SU-DHL-6 (cell line): ENCODE data around the gene IARS2.

Experiments
- H2AFZ ChIP-seq: fragments of 200-600 bp; sonication (generic); 2 replicates; pipeline ENCODE4 v1.6.1; 2014; ENCODE audit warnings: low read depth, mild to moderate bottlenecking, moderate library complexity, mixed read lengths, antibody characterized with exemption, low read length; ENCODE audit not compliant: severe bottlenecking
- H3F3A ChIP-seq: fragments of 200-600 bp; shearing (Covaris generic); 2 replicates; pipeline ENCODE4 v1.6.0; 2016; ENCODE audit warnings: antibody characterized with exemption, mild to moderate bottlenecking; ENCODE audit not compliant: insufficient read depth
- H3K27ac ChIP-seq: fragments of 200-600 bp; sonication (generic); 2 replicates; pipeline ENCODE4 v1.5.1; 2016; ENCODE audit warnings: low read depth, mild to moderate bottlenecking, low read length, moderate library complexity, mixed read lengths
- H3K27me3 ChIP-seq: fragments of 200-600 bp; sonication (generic), shearing (Covaris generic); 2 replicates; pipeline ENCODE4 v1.6.0; 2014; ENCODE audit warnings: mild to moderate bottlenecking, low read length
- H3K36me3 ChIP-seq: fragments of 200-600 bp; sonication (generic); 2 replicates; pipeline ENCODE4 v1.6.1; 2014; ENCODE audit warnings: mild to moderate bottlenecking, low read length, mixed read lengths
- H3K4me2 ChIP-seq: fragments of 300-600, 200-600 bp; shearing (Covaris generic), sonication (generic); 2 replicates; pipeline ENCODE4 v1.6.0; 2014; ENCODE audit warnings: low read length, low read depth, mild to moderate bottlenecking; ENCODE audit not compliant: poor library complexity, severe bottlenecking
- H3K4me3 ChIP-seq: fragments of 200-600 bp; sonication (generic); 2 replicates; pipeline ENCODE4 v1.5.1; 2014; ENCODE audit warnings: antibody characterized with exemption, low read length, mild to moderate bottlenecking, mixed read lengths; ENCODE audit not compliant: insufficient read depth, poor library complexity, severe bottlenecking
- H3K79me2 ChIP-seq: fragments of 200-600 bp; sonication (generic); 2 replicates; pipeline ENCODE4 v1.6.1; 2014; ENCODE audit warnings: mild to moderate bottlenecking, low read length, moderate library complexity; ENCODE audit not compliant: insufficient read depth
- H3K9ac ChIP-seq: fragments of 200-600 bp; sonication (generic); 2 replicates; pipeline ENCODE4 v1.7.0; 2014; ENCODE audit warnings: mild to moderate bottlenecking, low read length
- H3K9me2 ChIP-seq: fragments of 200-600 bp; sonication (generic); replicated peaks from 2 replicates; pipeline ENCODE4 v1.6.1; 2014; ENCODE audit warnings: low read length; ENCODE audit not compliant: insufficient read depth
- H3K9me3 ChIP-seq: fragments of 200-600 bp; sonication (generic); 2 replicates; pipeline ENCODE4 v1.6.1; 2014; ENCODE audit warnings: low read length, mixed read lengths; ENCODE audit not compliant: insufficient read depth
- H4K20me1 ChIP-seq: fragments of 200-600 bp; sonication (generic); 2 replicates; pipeline ENCODE4 v1.6.1; 2014; ENCODE audit warnings: low read depth, mild to moderate bottlenecking, antibody characterized with exemption, low read length, moderate library complexity, mixed read lengths
- CTCF ChIP-seq: fragments of 200-600 bp; sonication (generic); IDR thresholded peaks from one replicate; pipeline ENCODE4 v1.5.1; 2017; ENCODE audit warnings: antibody characterized with exemption, mild to moderate bottlenecking, low read length, moderate library complexity; ENCODE audit not compliant: insufficient read depth, poor library complexity, severe bottlenecking
- EZH2phosphoT487 ChIP-seq: fragments of 200-600 bp; sonication (generic), shearing (Covaris generic); conservative IDR thresholded peaks from 2 replicates; pipeline ENCODE4 v1.6.1; 2018; ENCODE audit warnings: mild to moderate bottlenecking, antibody characterized with exemption, low read length, moderate library complexity, mixed read lengths

The IARS2 gene

GRCh38 chr1:220046052-220046930, 47.6 kb upstream of the IARS2 start, which contains the start of gene EPRS1:
Gene EPRS1 (minus strand): TSS chr1:220046505. CDS start chr1:220046388, 117 bp downstream.
- H4K20me1 ChIP-seq, result peaks cover 4% of the 10 kb centered on the region; the same call in 1 of the 2 replicates
- no peaks in the 10 kb centered on the region for H3K27me3 ChIP-seq
- no peaks in the 10 kb centered on the region for H3K9me3 ChIP-seq
- peaks cover 47% of the 10 kb centered on the region for H3K79me2 ChIP-seq
- H3K4me3 ChIP-seq, result peak within 1 kb of the TSS; percentile 86
- H3F3A ChIP-seq, result peaks cover 10% of the 10 kb centered on the region; the same call in 1 of the 2 replicates
- H3K9ac ChIP-seq, result peak within 1 kb of the TSS; percentile 94
- H3K9me2 ChIP-seq, result no peaks in the 10 kb centered on the region
- no peaks in the 10 kb centered on the region for H3K36me3 ChIP-seq
- peak within 1 kb of the TSS; percentile 90 for H2AFZ ChIP-seq
- peak within 1 kb of the TSS; percentile 76 for H3K27ac ChIP-seq
- peak; percentile 16 for TF ChIP-seq CTCF
- no peak for TF ChIP-seq EZH2phosphoT487
- H3K4me2 ChIP-seq, result peak within 1 kb of the TSS; percentile 85

GRCh38 chr1:220056374-220056773, 37.6 kb upstream of the IARS2 start:
- no peaks in the 10 kb centered on the region for H3K27me3 ChIP-seq
- H2AFZ ChIP-seq, result no peak overlapping the region
- no peaks in the 10 kb centered on the region for H3K9me2 ChIP-seq
- H3K9ac ChIP-seq, result no peak overlapping the region
- no peak overlapping the region for H3K4me3 ChIP-seq
- H3K36me3 ChIP-seq, result peaks cover 18% of the 10 kb centered on the region; the same call in 1 of the 2 replicates
- no peaks in the 10 kb centered on the region for H3K79me2 ChIP-seq
- no peak overlapping the region for H3K4me2 ChIP-seq
- H3K9me3 ChIP-seq, result no peaks in the 10 kb centered on the region
- TF ChIP-seq EZH2phosphoT487, result no peak
- H3K27ac ChIP-seq, result no peak overlapping the region
- peaks cover 14% of the 10 kb centered on the region for H3F3A ChIP-seq
- H4K20me1 ChIP-seq, result no peaks in the 10 kb centered on the region

- Histone ChIP-seq H3F3A (peaks cover 4% of the 10 kb centered on the region), H3K79me2 (no peaks in the 10 kb centered on the region), H4K20me1 (no peaks in the 10 kb centered on the region), H3K4me3 (no peak overlapping the region), H2AFZ (no peak overlapping the region), H3K4me2 (no peak overlapping the region), H3K9ac (no peak overlapping the region), H3K9me3 (no peaks in the 10 kb centered on the region), H3K27me3 (no peaks in the 10 kb centered on the region), H3K27ac (no peak overlapping the region), H3K36me3 (peaks cover 44% of the 10 kb centered on the region), H3K9me2 (no peaks in the 10 kb centered on the region)
- TF ChIP-seq CTCF (no peak), EZH2phosphoT487 (no peak)
Observed at GRCh38 chr1:220060876-220061275, 33.1 kb upstream of the IARS2 start.

- H2AFZ ChIP-seq, result no peak overlapping the region
Observed at GRCh38 chr1:220062629-220063028, 31.3 kb upstream of the IARS2 start.

More at GRCh38 chr1:220062629-220063028, 31.3 kb upstream of the IARS2 start:
- H3K9me3 ChIP-seq, result no peaks in the 10 kb centered on the region
- H3K9me2 ChIP-seq, result no peaks in the 10 kb centered on the region
- no peak overlapping the region for H3K4me3 ChIP-seq
- no peaks in the 10 kb centered on the region for H3K79me2 ChIP-seq
- H3K27me3 ChIP-seq, result no peaks in the 10 kb centered on the region
- no peaks in the 10 kb centered on the region for H4K20me1 ChIP-seq
- no peak for TF ChIP-seq EZH2phosphoT487
- TF ChIP-seq CTCF, result no peak
- peaks cover 53% of the 10 kb centered on the region for H3K36me3 ChIP-seq
- H3K27ac ChIP-seq, result no peak overlapping the region
- no peak overlapping the region for H3K9ac ChIP-seq
- no peak overlapping the region for H3K4me2 ChIP-seq
- H3F3A ChIP-seq, result peaks cover 7% of the 10 kb centered on the region
